Measurements from ENCODE around the gene ARL15.

ARL15 gene

GRCh38 chr5:54004697-54005096, 305.7 kb downstream of the ARL15 start:
- TF ChIP-seq CTCF (IDR thresholded peaks at IDR 0.05; ENCODE audit: low read depth, low read length, missing control alignments): no peak
- H3K4me3 ChIP-seq (ENCODE audit: low read depth, low read length): no peak overlapping the region
- DNase-seq (ENCODE audit: low read depth): no peak
- in situ Hi-C loops (cut with HindIII; ENCODE audit: low sequenced_read_pairs): no loop called here

- TF ChIP-seq CTCF (IDR thresholded peaks at IDR 0.05; ENCODE audit: low read depth, low read length, missing control alignments): no peak
- no peak overlapping the region for H3K4me3 ChIP-seq (ENCODE audit: low read depth, low read length)
- in situ Hi-C loops (cut with HindIII; ENCODE audit: low sequenced_read_pairs): no loop called here
- no peak for DNase-seq (ENCODE audit: low read depth)
Observed at GRCh38 chr5:54002779-54003178, 307.6 kb downstream of the ARL15 start.

GRCh38 chr5:54001976-54002775, 308.2 kb downstream of the ARL15 start:
- in situ Hi-C loops (cut with HindIII; ENCODE audit: low sequenced_read_pairs): no loop called here
- H3K4me3 ChIP-seq (ENCODE audit: low read depth, low read length): no peak overlapping the region
- no peak for DNase-seq (ENCODE audit: low read depth)
- no peak for TF ChIP-seq CTCF (IDR thresholded peaks at IDR 0.05; ENCODE audit: low read depth, low read length, missing control alignments)

- in situ Hi-C loops (cut with HindIII; ENCODE audit: low sequenced_read_pairs): no loop called here
- TF ChIP-seq CTCF (IDR thresholded peaks at IDR 0.05; ENCODE audit: low read depth, low read length, missing control alignments): no peak
- H3K4me3 ChIP-seq (ENCODE audit: low read depth, low read length): no peak overlapping the region
- DNase-seq (ENCODE audit: low read depth): no peak
Observed at GRCh38 chr5:54000011-54000410, 310.4 kb downstream of the ARL15 start.

- in situ Hi-C loops (cut with HindIII; ENCODE audit: low sequenced_read_pairs): no loop called here
Observed at GRCh38 chr5:53997736-53998627, 312.4 kb downstream of the ARL15 start.

More at GRCh38 chr5:53997736-53998627, 312.4 kb downstream of the ARL15 start:
- TF ChIP-seq CTCF (IDR thresholded peaks at IDR 0.05; ENCODE audit: low read depth, low read length, missing control alignments): no peak
- no peak overlapping the region for H3K4me3 ChIP-seq (ENCODE audit: low read depth, low read length)
- DNase-seq (ENCODE audit: low read depth): no peak

All from astrocyte of the cerebellum (primary cell).